Measurements from ENCODE around the gene RRP8. TPM values are rescaled to one million over a fixed set of nuclear protein-coding genes. Genes with fewer than 3 reads are reported as not detected.

The RRP8 gene
- total and polyA plus RNA-seq, 3 donors from 2014 or later, result 17.5 to 29.6 (median 18.5) TPM

DNA sequence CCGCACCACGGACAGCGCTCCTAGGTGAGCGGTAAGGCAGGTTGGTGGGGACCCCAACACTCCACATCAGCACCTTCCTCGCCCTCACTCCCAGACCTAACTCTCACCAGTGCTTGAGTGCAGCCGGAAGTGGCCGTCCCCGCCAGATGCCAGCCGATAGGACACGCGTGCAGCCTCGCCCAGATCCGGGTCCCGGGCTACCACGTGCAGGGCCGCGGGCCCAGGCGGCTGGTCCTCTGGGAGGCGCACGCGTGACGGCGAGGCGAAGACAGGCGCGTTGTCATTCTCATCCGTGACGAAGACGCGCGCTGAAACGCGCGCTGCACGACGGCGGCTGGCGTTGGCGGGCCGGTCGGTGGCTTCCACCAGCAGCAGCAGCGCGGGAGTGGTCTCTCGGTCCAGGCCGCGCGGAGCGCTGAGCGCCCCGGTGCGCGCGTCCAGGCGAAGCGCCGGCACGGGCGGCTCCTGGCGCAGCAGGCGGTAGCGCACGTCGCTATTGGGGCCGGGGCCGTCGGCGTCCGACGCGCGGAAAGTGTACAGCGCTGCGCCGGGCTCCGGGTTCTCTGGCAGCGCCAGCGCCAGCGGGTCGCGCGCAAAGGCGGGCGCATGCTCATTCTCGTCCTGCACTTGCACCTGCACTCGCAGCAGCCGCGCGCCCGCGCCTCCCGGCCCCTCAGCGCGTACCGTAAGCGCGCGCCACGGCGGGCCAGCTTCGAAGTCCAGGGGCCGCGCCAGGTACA is 26.6 kb upstream of the RRP8 start:
- no peak for TF ChIP-seq POLR2A (IDR thresholded peaks at IDR 0.05)
- TF ChIP-seq, protein P1, sequence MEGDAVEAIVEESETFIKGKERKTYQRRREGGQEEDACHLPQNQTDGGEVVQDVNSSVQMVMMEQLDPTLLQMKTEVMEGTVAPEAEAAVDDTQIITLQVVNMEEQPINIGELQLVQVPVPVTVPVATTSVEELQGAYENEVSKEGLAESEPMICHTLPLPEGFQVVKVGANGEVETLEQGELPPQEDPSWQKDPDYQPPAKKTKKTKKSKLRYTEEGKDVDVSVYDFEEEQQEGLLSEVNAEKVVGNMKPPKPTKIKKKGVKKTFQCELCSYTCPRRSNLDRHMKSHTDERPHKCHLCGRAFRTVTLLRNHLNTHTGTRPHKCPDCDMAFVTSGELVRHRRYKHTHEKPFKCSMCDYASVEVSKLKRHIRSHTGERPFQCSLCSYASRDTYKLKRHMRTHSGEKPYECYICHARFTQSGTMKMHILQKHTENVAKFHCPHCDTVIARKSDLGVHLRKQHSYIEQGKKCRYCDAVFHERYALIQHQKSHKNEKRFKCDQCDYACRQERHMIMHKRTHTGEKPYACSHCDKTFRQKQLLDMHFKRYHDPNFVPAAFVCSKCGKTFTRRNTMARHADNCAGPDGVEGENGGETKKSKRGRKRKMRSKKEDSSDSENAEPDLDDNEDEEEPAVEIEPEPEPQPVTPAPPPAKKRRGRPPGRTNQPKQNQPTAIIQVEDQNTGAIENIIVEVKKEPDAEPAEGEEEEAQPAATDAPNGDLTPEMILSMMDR (IDR thresholded peaks at IDR 0.05), result no peak
- Histone ChIP-seq H3K27ac (no peak overlapping the region), H3K4me1 (no peaks in the 10 kb centered on the region), H3K4me3 (peak overlapping the region; percentile 36 to 58), H3K9me3 (no peaks in the 10 kb centered on the region), H3K27me3 (no peaks in the 10 kb centered on the region), H3K36me3 (ENCODE audit: low read depth, missing control alignments) (no peaks in the 10 kb centered on the region)
- WGBS, 2 donors, result 63 to 82% methylated on average over 43 to 95 of the region's 102 CpGs
- DNase-seq, result peak; percentile 64
- intact Hi-C loops (cut with DNase I; ENCODE audit: low total_unique reads), result no loop called here

DNA sequence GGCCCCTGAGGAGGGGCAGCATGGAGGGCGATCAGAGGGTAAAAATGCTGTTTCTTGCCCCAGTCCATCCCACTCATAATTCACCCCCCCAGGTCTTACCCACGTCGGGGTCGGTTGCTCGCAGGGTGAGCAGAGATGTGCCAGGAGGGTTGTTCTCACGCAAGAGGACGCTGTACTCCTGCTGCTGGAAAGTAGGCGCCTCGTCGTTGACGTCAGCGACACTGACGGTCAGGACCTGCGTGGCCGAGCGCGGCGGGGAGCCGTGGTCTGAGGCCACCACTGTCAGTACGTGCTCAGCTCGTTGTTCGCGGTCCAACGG is 26.1 kb upstream of the RRP8 start:
- H3K27ac ChIP-seq, result no peak overlapping the region
- WGBS, 2 donors, result 87% methylated on average over 24 of the region's 24 CpGs; no CpG with 5 or more reads in 1 of the 2 donors
- no peaks in the 10 kb centered on the region for H3K27me3 ChIP-seq
- peak overlapping the region; percentile 36 to 58 for H3K4me3 ChIP-seq
- TF ChIP-seq, protein P1 (IDR thresholded peaks at IDR 0.05), result no peak
- TF ChIP-seq POLR2A (IDR thresholded peaks at IDR 0.05), result no peak
- intact Hi-C loops (cut with DNase I; ENCODE audit: low total_unique reads), result no loop called here
- no peaks in the 10 kb centered on the region for H3K9me3 ChIP-seq
- no peaks in the 10 kb centered on the region for H3K4me1 ChIP-seq
- DNase-seq, result no peak
- H3K36me3 ChIP-seq (ENCODE audit: low read depth, missing control alignments), result no peaks in the 10 kb centered on the region

DNA sequence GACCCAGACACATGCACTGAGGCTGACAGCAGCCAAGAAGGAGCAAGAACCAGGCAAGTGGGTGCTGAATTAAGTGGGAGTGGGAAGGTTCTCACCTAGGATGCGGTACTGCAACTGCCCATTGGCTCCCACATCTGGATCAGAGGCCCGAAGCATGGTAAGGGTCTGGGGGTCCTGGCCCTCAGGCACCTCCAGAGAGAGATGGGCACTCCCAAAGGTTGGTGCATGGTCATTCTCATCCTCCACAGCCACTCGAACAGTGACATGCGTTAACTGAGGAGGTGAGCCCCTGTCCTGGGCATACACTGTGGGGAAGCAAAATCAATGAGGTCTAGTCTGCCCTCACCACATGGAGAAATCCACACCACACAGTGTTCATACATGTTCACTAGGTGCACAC is 25.1 kb upstream of the RRP8 start:
- DNase-seq, result no peak
- no peaks in the 10 kb centered on the region for H3K36me3 ChIP-seq (ENCODE audit: low read depth, missing control alignments)
- H3K27ac ChIP-seq, result no peak overlapping the region
- 88 to 93% methylated on average over 4 of the region's 4 CpGs for WGBS, 2 donors
- TF ChIP-seq POLR2A (IDR thresholded peaks at IDR 0.05), result no peak
- TF ChIP-seq, protein P1 (IDR thresholded peaks at IDR 0.05), result no peak
- intact Hi-C loops (cut with DNase I; ENCODE audit: low total_unique reads), result no loop called here
- no peaks in the 10 kb centered on the region for H3K9me3 ChIP-seq
- no peaks in the 10 kb centered on the region for H3K27me3 ChIP-seq
- H3K4me1 ChIP-seq, result no peaks in the 10 kb centered on the region
- H3K4me3 ChIP-seq, result no peak overlapping the region

DNA sequence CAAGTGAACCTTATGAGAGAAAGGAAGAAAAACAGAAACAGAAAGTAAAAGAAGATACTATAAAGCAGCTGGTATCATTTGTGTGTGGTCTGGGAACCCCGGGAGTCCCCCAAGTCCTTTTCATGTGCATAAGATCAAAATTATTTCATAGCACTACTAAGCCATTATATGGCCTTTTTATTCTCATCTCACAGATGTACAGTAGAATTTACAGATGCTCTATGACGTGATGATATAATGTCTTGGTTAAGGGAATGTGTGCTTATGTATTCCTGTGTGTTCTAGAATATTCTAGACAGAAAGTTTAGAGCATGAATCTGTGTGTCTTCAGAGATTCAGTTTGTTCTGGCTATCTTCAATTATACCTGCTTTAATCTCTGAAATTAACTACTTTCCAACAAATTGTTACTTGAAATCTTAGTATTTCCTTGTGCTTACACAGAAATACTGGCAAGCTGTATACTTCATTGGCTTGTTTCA is 24.4 kb upstream of the RRP8 start:
- Histone ChIP-seq H3K27me3 (no peaks in the 10 kb centered on the region), H3K4me1 (no peaks in the 10 kb centered on the region), H3K4me3 (no peak overlapping the region), H3K27ac (no peak overlapping the region), H3K36me3 (ENCODE audit: low read depth, missing control alignments) (no peaks in the 10 kb centered on the region), H3K9me3 (no peaks in the 10 kb centered on the region)
- no peak for DNase-seq
- WGBS, 2 donors, result 84 to 85% methylated on average over 2 of the region's 2 CpGs
- no peak for TF ChIP-seq POLR2A (IDR thresholded peaks at IDR 0.05)
- TF ChIP-seq, protein P1 (IDR thresholded peaks at IDR 0.05), result no peak
- intact Hi-C loops (cut with DNase I; ENCODE audit: low total_unique reads), result no loop called here
